Adrenal gland (tissue), 12 donors: ENCODE measurements around the gene PHACTR3. TPM values are rescaled to one million over a fixed set of nuclear protein-coding genes. Genes with fewer than 3 reads are reported as not detected.

Experiments used
- DNase-seq, 7 donors: peaks; one replicate each; pipeline ENCODE4 v3.0.0-alpha.2; 2019 to 2020
- H3K27ac ChIP-seq, 5 donors: fragments of 200-600 bp; sonication (generic) in 4 of 5; 1 replicate in 3 of 5; 2 replicates in 2 of 5; pipeline versions ENCODE4 v1.5.1 to v1.8.0; 2016 to 2020; ENCODE audit warnings: mild to moderate bottlenecking in 1 of 5
- H3K27me3 ChIP-seq: fragments of 200-600 bp; 2 replicates; pipeline ENCODE4 v1.8.0; 2021
- H3K36me3 ChIP-seq, 2 donors: fragments of 200-600 bp; replicated peaks in 1 of 2; 1 replicate in 1 of 2; 2 replicates in 1 of 2; pipeline versions ENCODE4 v1.5.1 to v1.8.0; 2018 to 2022
- H3K4me1 ChIP-seq, 2 donors: fragments of 200-600 bp; replicated peaks in 1 of 2; 1 replicate in 1 of 2; 2 replicates in 1 of 2; pipeline versions ENCODE4 v1.5.1 to v1.8.0; 2018 to 2021
- H3K4me3 ChIP-seq, 4 donors: fragments of 200-600 bp; sonication (generic) in 3 of 4; one replicate each; pipeline ENCODE4 v1.5.1; 2016 to 2018
- H3K9me3 ChIP-seq, 3 donors: fragments of 200-600 bp; sonication (generic) in 1 of 3; replicated peaks in 1 of 3; 1 replicate in 2 of 3; 2 replicates in 1 of 3; pipeline versions ENCODE4 v1.5.1 to v1.8.0; 2016 to 2021
- POLR2A ChIP-seq, 2 donors: fragments of 450-650 bp; IDR thresholded peaks; one replicate each; pipeline ENCODE4 v1.6.1; 2017; ENCODE audit warnings: antibody characterized with exemption in 2 of 2, mild to moderate bottlenecking in 2 of 2, moderate library complexity in 1 of 2
- WGBS, 4 donors: extraction: QIAGEN DNeasy Blood & Tissue Kit in 2 of 4; methylation state at CpG; one replicate each; pipeline versions ENCODE4 v1.1.5 to v1.1.7; 2013 to 2017; 5-methylcytosine and 5-hydroxymethylcytosine counted together
- intact Hi-C, 2 donors: fragments of 100-400 bp; cut with DNase I; formaldehyde crosslinking; loops; one replicate each; pipeline versions ENCODE4 v1.14.1 to v1.15.0; 2022 to 2023
- polyA plus RNA-seq, 3 donors: library from polyadenylated mRNA; stranded (reverse); fragments of 200-250 nt in 2 of 3; fragments of 350-450 nt in 1 of 3; fragmentation: Illumina TruSeq in 1 of 3; extraction: RNeasy Lipid Tissue Mini Kit (QIAGEN cat#74804) in 1 of 3; gene quantifications; one replicate each; pipeline ENCODE4 v1.2.3, GENCODE V29; 2013 to 2014
- total RNA-seq, 9 donors: library from RNA; depleted of rRNA in 4 of 9; stranded (reverse); fragments of >200 nt in 4 of 9; fragments of 120-200 nt in 1 of 9; fragmentation: NEBNext Ultra II Directional in 1 of 9; extraction: Animal tissue kit (Norgen Biotek cat#: 25700) in 1 of 9; gene quantifications; one replicate each; pipeline versions ENCODE4 v1.1.0 to v1.2.4, GENCODE V29; 2013 to 2023
- TF ChIP-seq, protein P1 (sequence below), 6 experiments: fragments of 450-650 bp in 4 of 6; fragments of 200-600 bp in 2 of 6; sonication (generic) in 1 of 6; IDR thresholded peaks; 1 replicate in 5 of 6; 2 replicates in 1 of 6; pipeline versions ENCODE4 v1.5.1 to v1.8.0; 2016 to 2021; ENCODE audit warnings: antibody characterized with exemption in 6 of 6, mild to moderate bottlenecking in 2 of 6, moderate library complexity in 1 of 6
- donor health status: healthy with polysubstance abuse.
- donor health status: Bipolar disorder and iron deficiency.
- donor health status: DM: yes; HTN: yes; CAD: no.
- donor health status: DM: no; HTN: no; CAD: no.
- donor health status: DM: no; HTN: no; CAD: no.
- donor health status: DM: yes; HTN: yes; CAD: no.

The PHACTR3 gene
- total and polyA plus RNA-seq, 12 donors = 0.17 to 4.5 (median 0.81) TPM

- DNase-seq = no peak
Measured at GRCh38 chr20:59577809-59578435, 26.4 kb upstream of the PHACTR3 start.

GRCh38 chr20:59578436-59579403 lies 25.6 kb upstream of the PHACTR3 start:
- 71 to 81% (median 76%) methylated on average over 15 to 18 of the region's 18 CpGs for WGBS, 4 donors
- Histone ChIP-seq H3K27me3 (peaks cover 27% of the 10 kb centered on the region), H3K4me3 (no peak overlapping the region), H3K9me3 (no peaks in the 10 kb centered on the region), H3K4me1 (no peaks in the 10 kb centered on the region), H3K36me3 (no peaks in the 10 kb centered on the region), H3K27ac (no peak overlapping the region)
- intact Hi-C loops = no loop called here
- no peak for TF ChIP-seq POLR2A (IDR thresholded peaks at IDR 0.05)
- TF ChIP-seq, protein P1, sequence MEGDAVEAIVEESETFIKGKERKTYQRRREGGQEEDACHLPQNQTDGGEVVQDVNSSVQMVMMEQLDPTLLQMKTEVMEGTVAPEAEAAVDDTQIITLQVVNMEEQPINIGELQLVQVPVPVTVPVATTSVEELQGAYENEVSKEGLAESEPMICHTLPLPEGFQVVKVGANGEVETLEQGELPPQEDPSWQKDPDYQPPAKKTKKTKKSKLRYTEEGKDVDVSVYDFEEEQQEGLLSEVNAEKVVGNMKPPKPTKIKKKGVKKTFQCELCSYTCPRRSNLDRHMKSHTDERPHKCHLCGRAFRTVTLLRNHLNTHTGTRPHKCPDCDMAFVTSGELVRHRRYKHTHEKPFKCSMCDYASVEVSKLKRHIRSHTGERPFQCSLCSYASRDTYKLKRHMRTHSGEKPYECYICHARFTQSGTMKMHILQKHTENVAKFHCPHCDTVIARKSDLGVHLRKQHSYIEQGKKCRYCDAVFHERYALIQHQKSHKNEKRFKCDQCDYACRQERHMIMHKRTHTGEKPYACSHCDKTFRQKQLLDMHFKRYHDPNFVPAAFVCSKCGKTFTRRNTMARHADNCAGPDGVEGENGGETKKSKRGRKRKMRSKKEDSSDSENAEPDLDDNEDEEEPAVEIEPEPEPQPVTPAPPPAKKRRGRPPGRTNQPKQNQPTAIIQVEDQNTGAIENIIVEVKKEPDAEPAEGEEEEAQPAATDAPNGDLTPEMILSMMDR (IDR thresholded peaks at IDR 0.05) = no peak
- no peak for DNase-seq

More at GRCh38 chr20:59577809-59578435, 26.4 kb upstream of the PHACTR3 start:
- 63 to 89% (median 72%) methylated on average over 3 to 18 of the region's 18 CpGs for WGBS, 4 donors
- intact Hi-C loops = no loop called here
- TF ChIP-seq, protein P1 (IDR thresholded peaks at IDR 0.05) = no peak
- no peak for TF ChIP-seq POLR2A (IDR thresholded peaks at IDR 0.05)
- H3K4me1 ChIP-seq = no peaks in the 10 kb centered on the region
- no peak overlapping the region for H3K27ac ChIP-seq
- peaks cover 27% of the 10 kb centered on the region for H3K27me3 ChIP-seq
- H3K9me3 ChIP-seq = no peaks in the 10 kb centered on the region
- no peaks in the 10 kb centered on the region for H3K36me3 ChIP-seq
- peak overlapping the region in 1 of 4 donors; percentile 29 for H3K4me3 ChIP-seq

DNA sequence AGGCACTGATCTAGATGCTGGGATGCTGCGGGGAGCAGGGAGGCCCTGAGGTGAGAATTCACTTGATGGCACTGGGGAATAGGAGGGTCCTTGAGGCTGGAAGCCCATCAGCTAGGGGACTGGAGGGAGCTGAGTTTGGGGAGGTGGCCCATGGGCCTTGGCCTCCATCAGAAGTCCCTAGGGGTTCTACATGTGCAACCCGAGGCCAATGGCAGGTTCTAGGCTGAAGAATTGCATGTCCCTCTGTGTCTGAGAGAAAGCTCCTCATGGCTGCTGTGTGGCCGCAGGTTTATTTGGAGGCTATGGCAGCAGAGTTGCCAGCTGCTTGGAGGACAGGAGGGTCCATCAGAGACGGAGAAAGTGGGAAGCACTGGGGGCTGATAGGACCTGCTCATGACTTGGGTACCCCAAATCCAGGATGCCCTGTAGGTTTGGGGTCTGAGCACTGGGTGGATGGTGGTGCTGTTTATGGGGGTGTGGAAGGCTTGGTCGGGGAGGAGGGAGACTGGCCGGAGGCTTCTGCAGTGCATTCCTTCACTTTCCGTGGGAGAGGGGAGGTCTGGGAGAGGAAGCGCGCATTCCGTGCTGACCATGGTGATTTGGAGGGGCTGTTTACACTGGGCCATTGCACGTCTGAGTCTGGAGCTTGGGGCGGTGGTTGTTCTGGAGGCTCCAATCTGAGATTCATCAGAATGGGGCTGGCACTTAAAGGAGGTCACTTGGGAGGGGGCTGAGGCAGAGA lies 24.8 kb upstream of the PHACTR3 start:
- H3K27ac ChIP-seq = peak overlapping the region in 1 of 5 donors; percentile 52
- no peak overlapping the region for H3K4me3 ChIP-seq
- no peaks in the 10 kb centered on the region for H3K9me3 ChIP-seq
- TF ChIP-seq, protein P1 (IDR thresholded peaks at IDR 0.05) = no peak
- TF ChIP-seq POLR2A (IDR thresholded peaks at IDR 0.05) = no peak
- H3K4me1 ChIP-seq = no peaks in the 10 kb centered on the region
- H3K36me3 ChIP-seq = no peaks in the 10 kb centered on the region
- 66 to 78% (median 74%) methylated on average over 10 to 12 of the region's 12 CpGs for WGBS, 4 donors
- no peak for DNase-seq
- intact Hi-C loops = no loop called here
- peaks cover 27% of the 10 kb centered on the region for H3K27me3 ChIP-seq
